NCI-H2107 treated with DMSO at 0.1 percent for 48 hours (cell line): ENCODE measurements around the gene NLK.
A peak's percentile ranks its signal among the peaks of the same experiment; 100 is the strongest.

Source experiments
- DNase-seq: peaks from one replicate; lab custom pipeline; 2025; ENCODE audit not compliant: unreplicated experiment; lab: John Stamatoyannopoulos, UW

The NLK gene

GRCh38 chr17:28112181-28112580, 69.7 kb downstream of the NLK start:
- no peak for DNase-seq

GRCh38 chr17:28112606-28113005, 70.1 kb downstream of the NLK start:
- DNase-seq = no peak

GRCh38 chr17:28113269-28113668, 70.8 kb downstream of the NLK start:
- DNase-seq = no peak

DNA sequence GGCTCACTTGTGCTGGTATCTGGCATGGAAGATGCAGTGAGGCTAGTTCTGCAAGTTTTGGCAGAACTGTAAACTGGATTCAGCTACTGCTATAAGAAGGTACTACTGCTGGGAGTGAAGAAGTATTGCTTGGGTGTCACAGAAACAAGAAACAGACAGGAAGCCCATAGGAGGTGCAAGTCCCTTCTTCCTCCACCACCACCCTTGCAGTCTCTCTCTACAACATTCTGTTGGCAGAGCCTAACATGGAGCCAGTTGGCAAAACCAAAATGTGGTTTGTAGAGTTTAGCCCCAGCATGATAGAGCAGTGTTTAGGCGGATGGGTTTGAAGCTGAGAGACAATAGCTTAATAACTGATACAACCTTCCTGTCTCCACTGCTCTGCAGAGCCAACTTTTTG, 72.6 kb downstream of the NLK start:
- no peak for DNase-seq

GRCh38 chr17:28117304-28117703, 74.8 kb downstream of the NLK start:
- no peak for DNase-seq

DNA sequence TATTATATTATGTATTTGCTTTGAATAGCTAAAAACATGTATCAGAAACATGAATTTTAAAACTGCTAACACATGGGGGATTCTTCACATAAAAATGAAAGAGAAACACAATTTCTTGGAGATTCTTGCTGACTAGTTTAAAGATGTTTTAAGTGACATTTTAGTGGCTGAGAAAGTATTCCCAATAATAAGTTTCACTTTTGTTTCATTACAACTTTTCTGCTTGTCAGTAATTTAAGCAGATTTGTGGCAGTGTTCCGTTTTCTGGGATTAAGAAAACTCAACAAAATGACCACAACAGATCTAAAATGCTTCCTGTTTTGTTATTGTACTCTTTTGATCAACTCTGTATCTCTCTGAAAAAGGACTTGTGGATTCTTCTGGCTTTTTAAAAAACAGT, 75.9 kb downstream of the NLK start:
- DNase-seq = no peak

GRCh38 chr17:28119046-28119445, 76.6 kb downstream of the NLK start:
- no peak for DNase-seq

DNA sequence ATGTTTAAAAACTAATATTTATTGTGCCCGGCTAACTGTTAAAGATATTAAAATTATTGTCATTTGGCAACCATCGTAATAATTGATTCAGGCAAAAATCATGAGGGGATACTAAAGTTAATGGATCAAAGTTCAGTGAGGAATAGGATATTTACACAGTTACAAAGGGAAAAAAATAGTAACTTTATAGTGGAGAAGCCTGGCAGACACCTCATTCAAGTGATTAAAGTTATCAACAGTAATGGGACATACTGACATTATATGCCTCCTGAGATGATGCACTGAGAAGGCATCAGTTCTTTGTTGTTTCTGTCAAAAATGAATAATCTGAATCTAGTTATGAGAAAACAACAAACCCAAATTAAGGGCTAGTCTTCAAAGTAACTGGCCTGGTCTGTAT, 77.1 kb downstream of the NLK start:
- DNase-seq = no peak

GRCh38 chr17:28120766-28121165, 78.3 kb downstream of the NLK start:
- no peak for DNase-seq

DNA sequence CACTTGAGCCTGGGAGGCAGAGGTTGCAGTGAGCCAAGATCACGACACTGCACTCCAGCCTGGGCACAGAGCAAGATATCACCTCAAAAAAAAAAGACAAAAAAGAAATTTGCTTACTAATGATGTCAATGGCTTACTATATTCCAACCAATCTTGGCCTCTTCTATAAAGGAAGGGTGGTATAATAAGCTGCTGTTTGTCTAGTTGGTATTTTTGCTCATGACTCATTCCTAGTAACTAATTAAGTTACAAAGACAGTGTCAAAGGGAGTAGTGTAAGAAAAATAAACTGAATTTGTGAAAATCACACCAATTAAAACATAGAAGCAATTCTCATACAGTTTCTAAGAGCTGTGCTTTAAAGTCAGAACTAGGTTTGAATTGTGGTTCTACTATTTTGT, 82.5 kb downstream of the NLK start:
- no peak for DNase-seq

DNA sequence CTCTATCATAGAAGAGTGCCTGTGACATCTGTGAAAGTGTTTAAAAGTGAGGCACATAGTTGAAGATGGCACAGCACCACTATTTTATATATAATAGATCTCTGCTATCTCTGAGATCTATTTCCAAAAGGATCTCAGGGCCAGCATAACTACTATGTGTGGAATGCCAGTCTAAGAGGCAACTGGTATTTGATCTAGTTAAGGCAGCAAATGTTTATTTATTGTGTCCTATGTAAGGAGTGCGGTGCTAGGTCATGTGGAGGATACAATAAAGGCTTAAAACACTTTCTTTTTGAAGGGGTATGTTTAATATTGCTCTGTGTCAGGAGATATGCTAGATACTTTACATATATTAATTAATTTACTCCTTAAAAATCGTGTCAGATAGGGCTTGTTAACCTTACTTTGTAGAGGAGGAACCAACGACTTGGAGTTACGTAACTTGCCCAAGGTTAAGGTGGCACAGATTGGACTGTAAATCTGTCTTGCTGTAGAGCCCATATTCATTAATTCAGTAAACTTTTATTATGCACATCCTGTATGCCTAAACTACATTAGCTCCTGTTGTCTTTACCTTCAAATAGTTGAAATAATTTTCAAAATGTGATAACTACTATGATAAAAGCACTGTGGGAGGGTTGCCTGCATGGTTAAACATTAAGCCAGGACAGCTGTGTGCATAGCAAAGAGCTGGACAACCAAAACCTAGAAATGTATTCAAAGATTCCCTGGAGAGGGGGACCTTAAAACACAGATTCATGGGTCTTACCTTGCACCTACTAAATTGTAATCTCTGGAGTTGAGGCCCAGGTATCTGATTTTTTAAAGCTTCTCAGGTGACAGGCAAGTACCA, 83.3 kb downstream of the NLK start:
- DNase-seq = no peak

DNA sequence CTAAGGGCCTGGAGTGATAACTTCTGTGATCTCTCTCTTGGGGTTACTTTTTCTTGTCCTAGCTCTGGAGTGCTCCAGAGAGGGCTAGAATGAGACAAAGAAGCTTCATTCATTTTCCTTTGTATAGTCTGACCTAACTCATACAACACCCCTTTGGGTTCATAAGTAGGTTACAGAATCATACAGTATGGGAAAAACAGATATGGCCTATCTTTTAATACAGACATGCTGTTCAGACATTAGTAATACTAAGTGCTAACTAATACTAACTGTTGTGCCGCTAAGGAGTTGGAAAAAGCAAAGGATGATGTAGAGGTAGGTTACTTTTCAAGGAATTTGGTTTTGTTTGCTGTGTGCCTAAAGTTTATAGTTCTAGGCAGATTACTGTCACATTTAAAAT, 84.7 kb downstream of the NLK start:
- no peak for DNase-seq

- no peak for DNase-seq
These were observed 86.3 kb downstream of the NLK start for GRCh38 chr17:28128779-28129178.

- no peak for DNase-seq
These were observed 88.0 kb downstream of the NLK start for GRCh38 chr17:28130472-28130871.

GRCh38 chr17:28131599-28131998, 89.1 kb downstream of the NLK start:
- DNase-seq = no peak

GRCh38 chr17:28133562-28133970, 91.1 kb downstream of the NLK start:
- DNase-seq = no peak

- no peak for DNase-seq
These were observed 94.4 kb downstream of the NLK start for GRCh38 chr17:28136923-28137322.

DNA sequence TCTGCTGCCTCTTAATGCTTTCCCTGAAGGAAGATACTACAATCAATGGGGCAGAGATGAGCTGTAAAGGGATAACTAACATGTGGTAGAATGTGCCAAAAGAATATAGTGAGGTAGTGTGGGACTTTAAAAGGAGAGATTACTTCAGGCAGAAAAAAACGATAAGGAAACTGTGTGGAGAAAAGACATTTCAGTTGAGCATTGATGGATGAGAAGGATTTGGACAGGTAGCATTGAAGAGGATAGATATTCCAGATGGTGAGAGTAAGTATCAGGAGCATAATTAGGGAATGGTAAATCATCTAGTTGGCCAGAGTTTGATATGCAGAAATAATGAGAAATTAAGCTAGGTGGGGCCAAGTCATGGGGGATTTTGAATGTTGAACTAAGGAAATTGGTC, 97.3 kb downstream of the NLK start:
- no peak for DNase-seq

DNA sequence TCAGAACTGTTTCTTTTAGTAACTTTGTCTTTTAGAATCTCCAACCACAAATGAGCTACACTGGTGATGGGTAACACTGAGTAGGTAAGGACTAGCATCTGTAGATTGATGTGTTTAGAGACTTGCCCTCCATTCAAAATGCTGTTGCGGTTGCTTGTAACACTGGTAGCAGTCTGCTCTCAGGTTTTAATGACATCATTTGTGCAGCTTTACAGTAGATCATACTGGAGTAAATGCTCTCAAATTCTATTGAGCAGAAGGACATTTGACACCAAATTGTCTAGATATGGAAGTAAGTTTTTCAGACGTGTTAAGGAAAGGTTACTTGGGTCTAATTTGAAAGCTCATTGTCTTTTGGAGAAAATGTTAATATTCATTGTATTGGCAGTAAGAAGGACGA, 98.8 kb downstream of the NLK start:
- DNase-seq = peak; percentile 51

DNA sequence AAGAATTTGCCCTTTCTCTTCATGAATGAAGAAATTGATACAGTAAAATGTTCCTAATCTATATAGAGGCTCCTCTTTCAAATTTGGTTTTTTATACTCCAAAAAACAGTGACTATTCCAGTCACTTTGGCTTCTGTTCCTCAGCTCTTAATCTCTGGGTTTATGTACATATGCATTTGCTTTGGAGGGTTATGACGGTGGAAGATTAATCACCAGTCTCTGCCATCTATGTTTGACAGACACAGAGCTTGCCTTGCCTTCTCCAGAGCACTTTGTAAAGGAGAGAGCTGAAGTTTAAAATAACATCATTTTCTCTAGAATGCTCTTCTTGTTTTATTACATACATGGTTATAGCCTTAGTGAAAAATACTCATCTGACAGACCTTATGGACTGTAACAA, 99.3 kb downstream of the NLK start:
- no peak for DNase-seq

DNA sequence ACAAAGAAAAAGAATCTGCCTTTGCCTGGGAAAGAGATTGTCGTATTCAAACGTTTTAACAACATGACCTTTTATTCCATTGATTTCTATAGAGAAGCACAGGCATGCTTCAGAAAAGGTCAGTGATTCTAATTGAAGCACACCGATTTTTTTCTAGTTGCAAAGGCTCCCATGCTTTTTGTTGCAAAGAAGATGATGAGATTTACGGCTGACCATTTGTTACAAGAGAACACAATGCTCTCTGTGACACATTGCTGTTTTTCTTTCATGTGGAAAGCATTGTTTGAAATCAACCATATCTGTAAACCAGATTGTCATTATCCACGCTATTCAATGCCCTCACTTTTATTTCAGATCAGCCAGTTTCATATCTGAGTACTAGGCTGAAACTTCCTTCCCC, 99.8 kb downstream of the NLK start:
- no peak for DNase-seq

- no peak for DNase-seq
These were observed 101.5 kb downstream of the NLK start for GRCh38 chr17:28144019-28144418.

DNA sequence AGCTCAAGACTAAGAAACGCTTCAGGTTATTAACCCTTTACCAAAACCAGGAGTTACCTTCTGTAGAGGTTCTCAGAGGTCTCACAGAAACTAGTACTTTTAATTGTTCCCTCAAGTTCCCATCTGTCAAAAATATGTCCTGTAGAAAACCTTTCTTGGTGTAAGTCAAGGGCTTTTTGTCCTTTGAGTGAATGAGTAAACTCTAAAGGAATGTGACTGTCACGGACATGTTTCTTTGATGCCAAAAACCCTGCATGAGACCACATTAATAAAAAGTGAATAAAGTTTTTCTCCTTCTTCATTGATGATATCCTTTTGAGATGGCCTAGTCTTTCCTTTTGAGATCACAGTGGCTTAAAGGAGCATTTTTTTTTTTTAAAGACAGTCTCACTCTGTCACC, 102.9 kb downstream of the NLK start:
- no peak for DNase-seq
